CD4-positive, alpha-beta T cell treated with Interleukin-6 for 4 hours (primary cell): Measurements from ENCODE around the gene ANTKMT.
"Not testable (repeated sequence)": the region's sequence is repeated elsewhere in the genome, so short reads cannot be mapped to it uniquely, and the experiment has no call there.

ENCODE experiments used
- DNase-seq: peaks from one replicate; pipeline ENCODE4 v3.0.0-alpha.2; 2020; ENCODE audit warnings: mixed read lengths

The ANTKMT gene

DNA sequence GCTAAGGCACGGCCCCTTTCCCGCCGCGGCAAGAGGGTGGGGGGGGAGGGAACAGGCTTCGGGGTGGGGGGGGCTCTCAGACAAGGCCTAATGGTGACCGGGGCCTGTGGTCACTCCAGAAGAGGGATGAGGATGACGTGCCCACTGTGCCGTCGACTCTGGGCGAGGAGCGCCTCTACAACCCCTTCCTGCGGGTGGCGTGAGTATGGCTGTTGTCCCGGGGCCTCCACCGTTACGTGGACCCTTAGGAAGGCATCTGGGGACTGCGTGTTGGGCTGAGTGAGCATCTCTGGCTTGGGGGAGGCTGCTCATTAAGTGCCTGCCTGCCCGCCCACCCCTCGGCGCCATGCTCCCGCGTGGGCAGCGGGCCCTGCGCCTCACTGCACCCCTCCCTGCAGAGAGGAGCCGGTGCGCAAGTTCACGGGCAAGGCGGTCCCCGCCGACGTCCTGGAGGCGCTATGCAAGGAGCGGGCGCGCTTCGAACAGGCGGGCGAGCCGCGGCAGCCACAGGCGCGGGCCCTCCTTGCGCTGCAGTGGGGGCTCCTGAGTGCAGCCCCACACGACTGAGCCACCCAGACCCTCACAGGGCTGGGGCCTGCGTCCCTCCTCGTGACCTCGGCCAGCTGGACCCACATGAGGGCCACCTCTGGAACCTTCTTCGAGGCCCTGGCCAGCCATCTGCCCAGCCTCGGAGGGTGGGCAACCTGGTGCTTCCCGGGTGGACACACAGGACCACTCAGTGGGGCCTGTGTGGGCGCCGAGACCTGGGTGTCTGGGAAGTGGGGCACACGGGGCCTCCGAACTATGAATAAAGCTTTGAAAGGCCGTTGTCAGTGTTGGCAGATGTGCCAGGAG, 8.2 kb downstream of the ANTKMT start:
- DNase-seq, result no peak

DNA sequence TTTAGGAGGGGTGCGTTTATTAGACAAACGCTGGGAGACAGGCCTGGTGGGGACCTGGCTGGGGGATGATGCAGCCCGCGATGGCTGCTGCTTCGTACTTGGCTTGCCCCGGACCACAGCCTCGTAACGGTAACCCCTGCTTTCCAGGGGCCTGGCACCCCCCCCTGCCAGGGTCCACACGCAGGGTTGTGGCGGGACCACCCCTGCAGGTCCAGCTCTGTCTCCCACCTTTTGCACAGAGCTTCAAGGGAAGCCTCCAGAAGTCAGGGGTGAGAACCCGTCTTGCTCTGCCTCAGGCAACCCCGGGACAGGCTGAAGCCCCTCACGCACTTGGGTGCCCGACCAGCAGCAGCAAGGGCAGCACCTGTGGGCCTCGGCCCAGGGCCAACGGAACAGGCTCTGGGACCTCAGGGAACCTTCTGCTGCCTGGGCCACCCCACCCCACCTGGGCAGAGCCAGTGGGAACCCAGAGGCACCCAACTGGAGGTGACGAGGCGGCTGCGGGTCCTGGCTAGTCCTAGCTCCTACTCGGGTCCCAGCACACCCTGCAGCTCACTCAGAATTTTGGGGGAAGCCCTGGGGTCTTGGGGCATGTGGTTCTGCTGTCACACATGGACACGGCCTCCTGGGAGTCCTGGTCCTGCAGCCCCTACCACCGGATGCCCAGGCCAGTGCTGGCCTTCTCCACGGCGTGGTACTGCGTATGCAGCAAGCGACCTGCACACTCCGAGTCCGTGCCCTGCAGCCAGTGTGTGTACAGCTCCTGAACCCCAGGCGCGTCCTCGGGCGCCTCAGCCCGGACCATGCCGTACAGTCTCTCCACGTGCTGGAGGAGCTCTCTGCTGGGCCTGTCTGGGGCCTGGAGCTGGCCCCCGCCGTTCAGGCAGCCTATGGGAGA, 9.1 kb downstream of the ANTKMT start:
- DNase-seq, result no peak

DNA sequence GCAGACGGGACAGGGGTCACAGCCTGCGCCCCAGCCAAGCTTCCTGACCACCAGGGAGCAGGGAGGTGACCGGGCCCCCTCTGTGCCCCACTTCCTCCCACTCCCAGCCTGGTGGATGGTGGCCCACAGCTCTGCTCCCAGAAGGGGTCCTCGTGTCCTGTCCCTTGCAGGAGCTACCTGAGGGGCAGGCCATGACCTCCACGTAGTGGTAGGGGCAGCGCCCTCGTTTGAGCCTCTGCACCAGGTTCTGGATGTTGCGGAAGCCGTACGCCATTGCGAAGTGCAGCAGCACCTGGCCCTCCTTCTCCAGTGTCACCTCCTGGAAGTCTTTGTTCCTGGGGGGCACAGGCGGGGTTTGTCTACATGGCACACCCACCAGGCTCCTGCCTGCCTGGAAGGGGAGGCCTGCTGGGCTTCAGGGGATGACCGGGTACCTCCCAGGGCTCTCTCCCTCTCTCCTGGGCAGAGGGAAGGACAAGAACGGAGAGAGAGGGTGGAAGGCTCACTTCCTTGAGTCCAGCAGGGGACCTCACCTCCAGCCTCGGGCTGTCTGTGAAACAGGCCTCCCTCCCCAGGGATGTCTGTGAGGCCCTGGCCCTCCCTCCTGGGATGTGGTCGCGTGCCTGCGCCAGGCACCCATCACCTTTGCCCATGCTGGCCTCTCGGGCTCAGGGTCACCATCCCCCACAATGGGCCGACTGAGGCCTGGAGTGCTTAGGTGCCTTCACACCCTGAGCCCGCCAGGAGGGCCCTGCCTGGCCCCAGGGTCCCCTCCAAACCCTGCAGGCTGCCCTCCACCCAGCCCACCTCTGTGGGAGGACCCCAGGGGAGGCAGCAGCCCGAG, 9.9 kb downstream of the ANTKMT start:
- no peak for DNase-seq

DNA sequence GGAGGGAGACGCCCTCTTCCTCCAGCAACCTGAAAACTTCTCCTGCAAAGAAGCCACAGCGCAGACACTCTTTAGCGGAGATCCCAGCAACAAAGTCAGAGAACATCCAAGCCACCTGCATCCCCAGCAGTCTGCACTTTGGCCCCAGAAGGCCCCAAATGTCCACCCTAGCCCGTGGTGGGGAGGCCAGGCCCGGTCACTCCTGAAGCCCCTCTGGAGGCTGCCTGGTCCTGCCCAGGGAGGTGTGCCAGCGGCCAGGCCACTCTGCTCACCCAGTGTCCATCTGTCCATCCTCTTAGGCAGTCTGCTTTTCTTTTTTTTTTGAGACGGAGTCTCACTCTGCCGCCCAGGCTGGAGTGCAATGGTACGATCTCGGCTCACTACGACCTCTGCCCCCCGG, 11.4 kb downstream of the ANTKMT start:
- DNase-seq, result no peak

DNA sequence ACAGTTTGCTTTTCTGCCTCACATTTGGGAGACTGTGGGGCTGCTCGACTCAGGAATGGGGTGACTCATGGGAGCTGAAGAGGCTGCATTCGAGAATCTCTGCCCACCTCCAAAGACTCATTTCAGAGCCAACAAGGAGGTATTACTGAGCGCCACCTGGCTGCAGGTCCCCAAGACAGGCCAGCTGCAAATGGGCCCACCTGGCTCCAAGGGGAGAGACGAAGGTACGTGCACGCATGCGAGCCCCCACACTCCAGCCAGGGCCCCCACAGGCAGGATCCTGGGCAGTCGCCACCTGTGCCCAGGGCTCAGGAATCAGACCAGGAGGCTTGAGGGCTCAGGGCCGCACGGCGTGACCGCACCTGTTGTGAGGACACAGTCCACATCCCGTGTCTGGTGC, 12.0 kb downstream of the ANTKMT start:
- DNase-seq, result no peak

DNA sequence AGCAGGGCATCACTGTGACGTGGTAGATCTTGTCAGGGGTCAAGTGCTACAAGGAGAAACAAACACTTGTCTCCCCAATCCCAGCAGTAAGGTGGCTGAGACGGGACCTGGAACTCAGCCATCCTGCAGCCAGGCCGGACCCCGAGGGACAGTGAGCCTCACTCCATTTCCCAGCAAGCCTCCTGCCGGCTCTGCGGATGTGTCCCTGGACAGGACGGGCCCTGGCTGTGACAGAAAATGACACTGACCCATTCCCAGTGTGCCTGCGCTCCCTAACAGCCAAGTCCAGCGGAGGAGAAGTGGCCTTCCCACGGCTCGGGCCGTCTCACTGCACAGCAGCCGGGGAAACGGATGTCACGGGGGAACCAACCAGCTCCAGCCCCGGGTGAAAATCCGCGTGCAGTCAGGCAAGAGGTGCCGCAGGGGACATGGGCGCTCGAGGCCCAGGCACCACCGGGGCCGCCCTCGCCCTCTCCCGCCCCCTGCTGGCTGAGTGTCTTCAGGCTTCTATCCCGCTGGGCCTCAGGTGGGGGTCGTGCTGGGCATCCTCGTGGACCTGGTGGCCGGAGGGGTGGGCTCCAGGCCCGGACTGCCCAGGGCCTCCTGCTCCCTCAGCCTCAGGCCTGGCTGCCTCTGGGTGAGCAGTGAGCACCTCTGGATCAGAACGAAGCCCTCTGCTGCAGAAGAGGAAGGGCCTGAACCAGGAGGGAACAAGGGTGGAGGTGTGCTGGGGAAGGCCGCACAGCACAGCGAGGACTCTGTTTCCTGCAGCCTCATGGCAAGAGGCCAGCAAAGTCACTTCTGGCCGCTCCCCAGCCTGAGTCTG, 12.6 kb downstream of the ANTKMT start:
- peak; percentile 61 for DNase-seq

DNA sequence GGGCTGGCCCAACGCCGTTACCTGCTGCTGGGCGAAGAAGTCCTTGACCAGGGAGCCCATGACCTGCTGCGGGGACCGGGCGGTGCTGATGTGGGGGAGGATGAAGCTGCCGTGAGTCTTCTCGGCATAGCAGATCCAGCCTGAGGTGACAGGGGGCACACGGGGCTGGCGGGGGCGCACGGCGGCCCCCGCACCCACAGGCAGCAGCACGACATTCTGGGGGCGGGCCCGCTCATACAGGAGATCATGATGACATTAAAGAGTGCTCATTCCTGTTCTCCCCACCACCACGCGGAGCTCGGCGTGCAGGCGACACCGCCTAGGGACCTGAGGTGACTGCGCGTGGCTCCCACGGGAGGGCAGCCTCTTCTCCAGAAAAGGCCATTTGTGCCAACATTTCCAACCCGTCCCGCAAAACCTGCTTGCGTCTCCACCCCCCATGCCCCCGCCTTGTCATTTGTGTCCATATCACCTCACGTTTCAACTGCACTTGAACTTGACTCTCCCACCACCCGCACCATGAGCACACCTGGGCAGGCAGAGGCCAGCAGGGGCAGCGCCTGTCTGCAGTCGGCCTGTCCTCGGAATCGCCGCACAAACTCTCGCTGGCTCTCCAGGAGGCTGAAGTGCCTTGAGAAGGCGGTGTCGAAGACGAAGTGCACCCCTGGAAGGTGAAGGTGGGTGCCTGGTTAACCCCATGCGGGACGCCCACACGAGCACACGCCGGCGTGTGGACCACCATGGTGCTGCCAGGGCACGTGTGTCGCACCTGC, 13.4 kb downstream of the ANTKMT start:
- DNase-seq, result no peak

DNA sequence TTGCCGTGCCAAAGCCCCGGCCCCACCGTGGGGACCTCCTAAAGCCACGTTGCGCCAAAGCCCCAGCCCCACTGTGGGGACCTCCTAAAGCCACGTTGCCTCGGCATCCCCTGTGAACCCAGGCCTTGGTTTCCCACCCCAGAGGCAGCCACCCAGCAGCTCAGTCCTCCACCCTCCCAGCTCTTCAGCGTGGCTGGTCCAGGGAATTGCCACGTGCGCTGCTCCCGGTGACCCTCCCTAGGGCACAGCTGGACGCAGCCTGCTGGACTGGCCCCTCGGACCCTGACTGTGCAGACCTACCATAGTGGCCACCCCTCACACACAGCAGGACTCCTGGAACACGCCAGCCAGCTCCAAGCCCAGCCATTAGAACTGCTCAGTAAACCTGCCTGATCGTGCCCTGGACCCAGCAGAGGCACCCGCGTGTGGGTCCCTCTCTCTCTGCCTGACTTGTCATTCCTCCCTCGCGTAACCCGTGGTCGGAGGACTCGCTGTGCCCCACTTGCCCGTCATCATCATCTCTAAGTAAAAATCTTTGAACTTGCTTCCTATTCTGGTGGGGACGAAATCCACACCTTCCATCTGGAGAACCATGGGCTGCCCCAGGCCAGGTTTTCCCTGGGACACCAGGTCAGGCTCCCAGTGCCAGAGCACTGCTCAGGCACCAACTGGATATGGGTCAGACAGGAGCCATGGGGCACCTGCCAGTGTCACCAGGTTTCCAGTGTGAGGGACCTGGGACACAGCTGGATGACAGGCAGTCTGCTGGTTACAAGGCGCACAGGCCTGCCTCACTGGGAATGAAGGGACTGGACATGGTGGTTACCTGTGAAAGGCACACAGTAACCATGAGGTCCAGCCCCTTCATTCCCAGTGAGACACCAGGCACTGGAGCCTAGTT, 14.3 kb downstream of the ANTKMT start:
- no peak for DNase-seq

DNA sequence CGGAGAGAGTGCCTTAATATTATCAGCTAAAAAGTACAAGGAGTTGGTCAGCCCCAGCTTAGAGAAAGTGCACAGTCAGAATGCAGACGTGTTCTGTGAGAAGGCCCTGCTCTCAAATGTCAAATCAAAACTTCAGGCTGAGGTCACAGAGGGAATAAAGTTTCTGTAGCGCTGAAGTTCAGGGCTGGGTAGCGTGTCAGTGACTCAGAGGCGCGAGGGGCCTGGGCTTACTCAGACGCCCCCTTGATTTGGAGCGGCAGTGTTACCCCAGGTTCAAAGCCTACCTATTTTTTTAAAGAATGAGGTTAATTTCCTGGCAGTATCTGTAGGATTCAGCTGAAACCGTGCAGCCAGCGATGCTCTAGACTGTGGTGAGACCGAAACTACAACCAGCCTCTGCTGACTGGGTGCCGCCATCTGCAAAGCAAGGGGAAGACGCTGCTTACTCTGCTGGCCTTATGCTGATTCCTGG, 15.1 kb downstream of the ANTKMT start:
- DNase-seq, result no peak

DNA sequence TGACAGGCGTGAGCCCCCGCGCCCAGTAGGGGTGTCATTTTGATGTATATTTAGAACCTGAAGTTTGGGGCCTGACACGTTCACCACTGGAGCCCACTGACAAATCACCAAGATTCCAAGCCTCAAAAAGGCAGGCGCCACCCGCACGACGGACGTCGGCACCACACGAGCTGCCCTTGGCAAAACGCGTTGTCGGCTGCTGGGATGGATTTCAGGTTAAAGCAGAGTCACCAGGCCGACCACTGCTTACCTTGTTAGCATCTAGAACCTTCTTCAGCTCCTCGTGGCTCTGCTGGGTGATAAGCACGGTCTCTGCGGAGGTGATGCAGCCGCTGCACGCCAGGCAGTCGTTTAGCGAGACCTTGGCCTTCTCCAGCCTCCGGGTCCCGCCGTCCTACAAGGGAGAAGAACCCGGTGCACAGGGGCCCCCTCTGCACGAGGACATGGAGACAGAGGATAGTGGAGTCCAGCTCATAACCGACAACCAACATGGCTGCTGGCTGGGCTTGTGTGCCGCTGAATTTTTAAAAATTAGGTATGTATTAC, 16.1 kb downstream of the ANTKMT start:
- DNase-seq, result no peak

DNA sequence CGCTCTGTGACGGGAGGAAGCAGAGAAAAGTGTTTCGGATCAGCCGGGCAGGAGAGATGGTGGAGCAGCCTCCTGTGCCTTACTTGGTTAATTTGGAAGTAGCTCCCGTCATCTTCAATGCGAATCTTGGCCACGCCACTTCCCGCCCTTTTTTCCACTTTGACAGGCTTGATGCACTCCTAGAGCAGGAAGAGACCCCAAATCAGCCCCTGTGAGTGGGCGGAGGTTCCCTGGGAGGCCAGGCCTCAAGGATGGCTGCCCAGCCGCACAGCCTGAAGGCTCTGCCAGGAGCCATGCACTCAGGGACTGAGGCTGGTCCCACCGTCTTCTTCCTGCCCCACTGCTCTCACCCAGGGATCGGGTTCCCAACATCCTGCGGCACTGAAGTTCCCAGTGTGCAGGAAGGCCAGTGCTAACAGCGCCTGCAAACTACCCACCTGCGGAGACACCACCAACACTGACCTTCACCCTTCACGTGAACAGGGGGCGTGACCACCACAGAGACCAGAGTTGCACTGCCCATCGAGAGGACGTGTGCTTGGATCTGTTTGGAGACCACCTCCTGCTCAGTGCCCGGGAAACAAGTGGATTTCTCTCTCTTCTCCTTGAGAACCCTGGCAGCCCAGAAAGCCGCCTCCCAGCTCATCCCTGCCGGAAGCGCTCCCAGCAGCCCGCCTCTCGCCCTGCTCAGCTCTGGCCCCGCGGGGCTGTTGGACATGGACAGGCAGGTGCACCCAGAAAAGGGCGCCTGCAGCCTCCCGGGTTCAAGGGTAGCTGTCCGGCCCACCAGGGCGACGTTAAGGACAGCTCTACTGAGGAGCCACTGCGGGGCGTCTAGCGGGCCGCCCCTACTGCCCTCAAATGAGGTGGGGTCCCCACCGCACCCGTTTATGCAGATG, 18.9 kb downstream of the ANTKMT start:
- DNase-seq, result no peak

DNA sequence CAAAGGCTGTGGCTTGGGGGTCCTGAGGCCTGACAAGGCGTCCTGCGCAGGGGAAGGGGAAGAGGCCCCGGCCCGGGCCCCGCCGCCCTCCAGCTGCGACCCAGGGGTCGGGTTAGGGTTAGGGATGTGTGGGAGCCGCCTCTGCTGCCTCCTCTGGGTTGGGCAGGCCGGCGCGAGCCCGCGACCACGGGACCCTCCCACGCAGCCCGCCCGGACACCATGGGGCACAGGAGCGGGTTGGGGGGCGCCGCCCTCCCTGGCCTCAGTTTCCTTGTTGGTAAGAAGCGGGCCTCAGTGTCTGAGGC, 19.5 kb downstream of the ANTKMT start:
- no peak for DNase-seq

DNA sequence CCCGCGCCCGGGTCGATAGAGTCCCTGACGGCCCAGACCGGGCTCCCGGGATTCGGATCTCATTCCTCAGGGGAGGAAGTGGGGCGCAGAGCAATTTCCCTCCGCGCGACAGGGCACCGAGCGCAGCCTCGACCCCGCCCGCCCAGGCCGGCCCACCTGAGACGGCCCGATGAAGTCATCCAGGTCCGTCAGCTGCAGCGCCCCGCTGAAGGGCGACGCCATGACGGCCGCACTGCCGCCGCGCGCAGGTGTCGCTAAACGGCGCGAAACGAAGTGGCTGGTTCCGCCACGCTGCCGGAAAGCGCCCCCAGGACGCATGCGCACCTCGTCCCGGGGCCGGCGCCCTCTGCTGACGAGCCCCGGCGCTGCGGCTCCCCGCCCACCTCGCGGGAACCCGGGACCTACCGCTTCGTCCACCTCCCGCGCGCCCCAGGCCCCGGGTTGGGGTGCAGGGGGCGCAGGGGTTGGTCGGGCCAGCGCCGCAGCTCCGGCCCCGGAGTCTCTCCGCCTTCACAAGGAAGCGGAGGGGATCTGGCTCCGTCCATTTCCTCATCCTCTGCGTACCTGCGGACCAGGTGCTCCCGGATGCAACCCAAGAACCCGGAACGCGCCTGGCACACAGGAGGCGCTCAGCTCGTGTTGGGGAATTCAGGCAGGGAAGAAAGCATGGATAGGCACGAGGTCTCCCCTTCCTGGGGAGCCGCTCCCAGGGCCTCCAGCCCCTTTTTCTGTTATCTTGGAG, 20.0 kb downstream of the ANTKMT start, which contains the start of gene CIAO3:
CIAO3 (minus strand) TSS at position 234 of the 742 bp plus-strand sequence; CDS start at position 222, 12 bp downstream.
- DNase-seq, result peak; percentile 89

DNA sequence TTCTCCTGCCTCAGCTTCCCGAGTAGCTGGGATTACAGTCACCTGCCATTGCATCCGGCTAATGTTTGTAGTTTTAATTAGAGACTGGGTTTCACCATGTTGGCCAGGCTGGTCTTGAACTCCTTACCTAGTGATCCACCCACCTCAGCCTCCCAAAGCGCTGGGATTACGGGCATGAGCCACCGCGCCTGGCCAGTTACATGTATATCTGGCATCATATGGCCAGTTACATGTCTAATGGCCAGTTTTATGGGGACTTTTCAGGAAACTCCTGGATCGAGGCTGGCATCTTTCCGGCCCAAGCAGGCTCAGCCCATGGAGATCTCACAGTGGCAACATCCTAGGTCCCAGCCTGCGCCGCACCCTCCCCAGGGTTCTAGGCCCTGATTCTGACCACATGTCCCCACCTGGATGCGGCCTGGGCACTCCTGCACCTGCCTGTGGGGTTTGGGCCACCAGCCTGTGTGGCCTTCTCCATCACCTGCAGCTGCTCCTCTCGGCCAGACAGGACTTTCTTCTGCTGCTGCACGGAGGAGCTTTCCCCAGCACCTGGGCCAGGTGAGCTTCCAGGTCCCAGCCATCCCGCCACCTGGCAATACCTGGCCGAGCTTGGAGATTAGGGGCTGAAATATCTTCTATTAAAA, 21.2 kb downstream of the ANTKMT start:
- no peak for DNase-seq

DNA sequence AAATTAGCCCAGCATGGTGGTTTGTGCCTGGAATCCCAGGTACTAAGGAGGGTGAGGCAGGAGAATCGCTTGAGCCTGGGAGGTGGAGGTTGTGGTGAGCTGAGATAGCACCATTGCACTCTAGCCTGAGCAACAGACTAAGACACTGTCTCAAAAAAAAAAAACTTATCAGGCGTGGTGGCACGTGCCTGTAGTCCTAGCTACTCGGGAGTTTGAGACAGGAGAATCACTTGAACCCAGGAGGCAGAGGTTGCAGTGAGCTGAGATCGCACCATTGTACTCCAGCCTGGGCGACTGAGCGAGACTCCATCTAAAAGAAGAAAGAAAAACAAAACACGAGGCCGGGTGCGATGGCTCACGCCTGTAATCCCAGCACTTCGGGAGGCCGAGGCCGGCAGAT, 21.9 kb downstream of the ANTKMT start:
- not testable (repeated sequence) for DNase-seq

DNA sequence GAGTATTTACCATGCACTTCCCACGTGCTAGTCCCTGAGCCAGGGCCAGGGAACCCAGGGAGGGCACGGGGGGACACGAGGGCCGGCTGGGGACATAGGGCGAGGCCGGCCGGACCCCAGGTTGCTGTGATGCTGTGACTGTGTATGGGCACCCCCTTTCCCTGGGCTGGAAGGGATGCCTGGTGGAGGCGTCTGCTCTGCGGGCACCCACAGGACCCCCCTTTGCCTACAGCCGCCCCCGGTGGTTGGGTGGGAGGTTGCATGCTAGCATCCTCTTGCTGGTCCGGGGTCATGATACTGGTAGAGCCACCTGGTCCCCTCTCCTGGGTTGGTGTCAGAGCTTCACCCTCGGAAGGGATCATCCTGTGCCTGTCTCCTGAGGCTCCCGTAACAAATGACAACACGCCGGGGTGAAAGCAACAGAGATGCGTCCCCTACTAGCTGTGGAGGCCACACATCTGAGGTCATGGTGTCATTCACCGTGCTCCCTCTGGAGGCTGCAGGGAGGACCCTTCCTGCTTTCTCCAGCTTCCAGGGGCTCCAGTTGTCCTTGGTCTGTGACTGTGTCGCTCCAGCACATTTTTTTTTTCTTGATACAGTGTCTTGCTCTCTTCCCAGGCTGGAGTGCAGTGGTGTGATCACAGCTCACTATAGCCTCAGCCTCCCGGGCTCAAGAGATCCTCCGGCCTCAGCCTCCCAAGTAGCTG, 23.0 kb downstream of the ANTKMT start:
- DNase-seq, result no peak

DNA sequence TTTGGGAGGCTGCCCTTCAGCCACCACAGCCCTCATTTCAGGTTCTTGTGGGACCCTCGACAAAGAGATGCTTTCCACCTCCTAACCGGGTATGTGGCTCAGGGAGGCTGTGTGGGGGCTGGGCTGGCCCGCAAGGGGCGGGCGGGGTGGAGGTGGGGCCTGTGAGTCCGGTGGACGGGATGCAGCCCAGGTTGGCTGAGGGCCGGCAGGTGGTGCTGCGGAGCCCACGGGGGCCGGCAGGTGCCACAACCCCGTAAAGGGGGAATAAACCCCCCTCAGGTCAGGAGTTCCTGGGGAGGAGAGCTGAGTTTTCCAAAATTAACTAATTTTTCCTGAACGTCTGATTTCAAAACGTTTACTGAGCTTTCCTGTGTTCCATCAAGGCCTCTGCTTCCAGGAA, 24.8 kb downstream of the ANTKMT start:
- DNase-seq, result peak; percentile 35
